Measurements from ENCODE around the gene TLR10.
A peak's percentile ranks its signal among the peaks of the same experiment; 100 is the strongest.
"Not testable (repeated sequence)": the region's sequence is repeated elsewhere in the genome, so short reads cannot be mapped to it uniquely, and the experiment has no call there.

TLR10 gene

DNA sequence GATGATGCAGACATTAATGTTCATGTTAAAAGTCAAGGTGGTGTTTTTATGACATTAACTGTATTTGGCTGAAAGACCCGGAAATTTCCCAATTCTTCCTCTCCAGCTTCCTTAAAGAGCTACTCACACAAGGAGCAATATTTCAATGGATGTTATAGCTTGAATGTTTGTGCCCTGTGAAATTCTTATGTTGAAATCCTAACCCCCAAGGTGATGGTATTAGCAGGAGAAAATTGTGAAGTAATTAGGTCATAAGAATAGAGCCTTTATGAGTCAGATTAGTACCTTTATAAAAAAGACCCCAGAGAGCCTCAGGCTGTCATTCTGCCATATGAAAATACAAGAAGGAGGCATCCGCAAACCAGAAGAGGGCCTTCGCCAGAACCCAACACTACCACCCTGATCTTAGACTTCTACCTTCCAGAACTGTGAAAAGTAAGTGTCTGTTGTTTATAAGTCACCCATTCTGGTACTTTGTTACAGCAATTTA, 18.2 kb upstream of the TLR10 start:
- peak; percentile 11 for DNase-seq (ENCODE audit: low read depth)

DNA sequence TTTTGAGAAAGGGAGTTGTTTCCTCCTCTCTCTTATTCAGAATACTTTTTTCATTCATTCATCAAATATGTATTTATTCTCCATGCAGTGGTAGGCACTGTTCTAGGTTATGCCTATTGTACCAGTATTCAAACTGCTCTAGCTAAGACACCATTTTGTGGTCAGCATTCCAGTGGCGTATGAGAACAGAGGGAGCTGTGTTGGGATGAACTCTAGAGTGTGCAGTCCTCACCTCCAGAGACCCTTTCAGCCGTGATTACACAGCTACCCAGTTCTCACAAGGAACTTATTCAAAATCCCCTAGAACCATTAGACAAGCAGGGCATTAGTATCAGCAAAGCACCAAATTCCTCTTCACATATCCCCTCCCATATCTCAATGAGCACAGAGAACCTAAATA, 17.6 kb upstream of the TLR10 start:
- no peak for DNase-seq (ENCODE audit: low read depth)

DNA sequence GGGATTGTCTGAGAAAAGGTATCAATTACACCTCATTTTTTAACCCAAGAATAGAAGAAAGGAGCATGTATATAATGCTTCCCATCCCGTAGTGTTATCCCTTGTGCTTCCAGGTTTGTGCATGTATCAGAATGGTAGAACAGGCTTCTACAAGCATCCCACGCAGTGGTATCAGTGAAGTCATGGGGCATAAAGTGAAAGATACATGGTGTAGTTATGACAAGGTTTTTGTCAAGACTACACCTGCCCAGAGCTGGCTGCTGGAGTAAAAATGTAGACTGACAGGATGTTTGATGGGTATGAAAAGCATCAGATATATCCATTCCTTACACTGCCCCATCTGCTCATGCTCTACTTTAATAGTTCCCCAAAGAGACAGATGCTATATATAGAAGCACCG, 12.3 kb upstream of the TLR10 start:
- DNase-seq (ENCODE audit: low read depth) = no peak

DNA sequence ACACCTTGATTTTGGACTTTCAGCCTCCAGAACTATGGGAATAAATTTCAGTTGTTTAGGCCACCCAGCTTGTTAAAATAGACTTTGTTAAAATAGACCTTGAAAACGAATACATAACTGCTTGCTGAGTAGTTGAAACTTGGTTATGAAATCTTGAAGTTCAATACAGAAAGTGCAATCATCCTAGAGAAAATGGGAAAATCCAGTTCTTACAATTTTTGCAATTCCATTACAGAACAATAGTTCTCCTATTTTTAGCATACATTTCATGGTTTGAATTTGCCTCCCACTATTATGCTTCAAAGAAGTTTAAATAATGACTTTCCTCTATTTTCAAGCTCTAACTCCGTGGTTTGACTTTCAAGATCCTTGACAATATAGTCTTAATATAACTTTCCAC, 11.3 kb upstream of the TLR10 start:
- no peak for DNase-seq (ENCODE audit: low read depth)

DNA sequence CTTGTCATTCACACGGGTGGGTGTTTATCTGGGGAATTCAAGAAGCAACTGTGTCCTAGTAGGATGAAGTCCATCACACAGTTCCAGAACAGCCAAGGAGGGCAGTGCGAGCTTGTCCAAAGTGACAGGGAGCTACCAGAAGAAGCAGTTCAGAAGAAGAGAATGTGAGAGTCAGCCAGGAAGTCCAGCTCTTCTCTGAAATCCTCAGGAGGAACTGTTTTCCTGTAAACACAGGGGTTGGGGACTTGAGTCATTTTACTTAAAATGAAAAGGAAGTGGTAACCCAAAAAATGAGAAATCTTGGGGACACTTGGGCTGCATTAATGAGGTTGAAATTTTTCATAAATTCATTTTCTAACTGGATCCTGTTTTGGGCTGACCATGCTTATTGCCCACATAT, 8.2 kb upstream of the TLR10 start:
- no peak for DNase-seq (ENCODE audit: low read depth)

DNA sequence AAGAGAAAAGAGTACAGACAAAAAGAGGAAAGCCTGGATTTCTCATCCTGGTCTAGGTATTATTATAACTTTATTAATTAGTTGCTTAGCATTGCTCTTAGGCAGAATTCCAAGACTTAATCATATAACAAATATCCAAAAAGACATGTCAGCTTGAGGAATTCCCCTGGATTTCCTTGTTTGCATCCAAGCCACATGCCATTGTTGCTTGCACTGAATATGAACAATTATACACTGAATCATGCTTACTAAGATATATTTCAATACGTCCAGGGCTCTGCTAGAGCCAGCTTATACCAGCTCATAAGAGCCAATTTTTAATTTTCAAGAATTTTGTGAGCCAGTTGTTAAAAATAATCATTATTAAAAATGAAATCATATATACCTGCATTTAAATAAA, 5.5 kb upstream of the TLR10 start:
- DNase-seq (ENCODE audit: low read depth) = peak; percentile 19

DNA sequence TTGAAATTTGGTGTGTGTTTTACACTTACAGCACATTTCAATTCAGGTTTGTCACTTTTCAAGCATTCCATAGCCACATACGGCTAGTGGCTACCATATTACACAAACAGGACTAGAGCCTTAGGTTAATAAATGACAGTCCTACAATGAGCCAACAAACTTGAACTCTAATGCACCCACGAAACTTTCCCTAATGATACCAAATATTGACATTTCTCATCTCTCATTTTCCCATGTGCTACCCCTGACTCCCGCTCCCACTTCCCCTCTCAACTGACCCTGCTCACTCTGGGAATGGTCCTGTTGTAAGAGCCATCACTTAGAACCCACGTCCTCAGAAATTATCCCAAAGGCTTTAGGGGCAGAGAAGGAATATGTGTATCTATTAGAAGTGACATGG, 4.9 kb upstream of the TLR10 start:
- no peak for DNase-seq (ENCODE audit: low read depth)

DNA sequence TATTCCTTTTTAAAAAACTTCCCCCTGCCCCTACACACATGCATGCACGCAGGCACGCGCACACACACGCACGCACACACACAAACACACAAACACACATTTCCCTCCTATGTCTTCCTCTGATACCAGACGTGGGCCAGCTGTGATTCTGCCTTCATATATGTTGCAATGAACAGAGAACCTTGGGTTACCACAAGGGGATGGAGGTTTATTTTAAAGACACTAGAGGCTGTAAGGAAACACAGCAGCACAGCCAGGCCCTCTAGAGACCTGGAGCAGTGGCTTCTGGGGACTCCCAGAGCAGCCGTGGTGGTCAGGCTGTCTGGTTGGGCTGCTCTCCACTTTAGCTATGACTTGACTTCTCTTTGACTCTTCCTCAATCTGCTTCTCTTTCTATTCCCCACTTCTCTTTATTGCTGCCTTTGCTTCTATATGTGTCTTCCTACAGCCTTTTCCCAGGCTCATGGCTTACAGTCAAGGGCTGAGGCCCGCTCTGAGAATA, 3.2 kb upstream of the TLR10 start:
- no peak for DNase-seq (ENCODE audit: low read depth)

DNA sequence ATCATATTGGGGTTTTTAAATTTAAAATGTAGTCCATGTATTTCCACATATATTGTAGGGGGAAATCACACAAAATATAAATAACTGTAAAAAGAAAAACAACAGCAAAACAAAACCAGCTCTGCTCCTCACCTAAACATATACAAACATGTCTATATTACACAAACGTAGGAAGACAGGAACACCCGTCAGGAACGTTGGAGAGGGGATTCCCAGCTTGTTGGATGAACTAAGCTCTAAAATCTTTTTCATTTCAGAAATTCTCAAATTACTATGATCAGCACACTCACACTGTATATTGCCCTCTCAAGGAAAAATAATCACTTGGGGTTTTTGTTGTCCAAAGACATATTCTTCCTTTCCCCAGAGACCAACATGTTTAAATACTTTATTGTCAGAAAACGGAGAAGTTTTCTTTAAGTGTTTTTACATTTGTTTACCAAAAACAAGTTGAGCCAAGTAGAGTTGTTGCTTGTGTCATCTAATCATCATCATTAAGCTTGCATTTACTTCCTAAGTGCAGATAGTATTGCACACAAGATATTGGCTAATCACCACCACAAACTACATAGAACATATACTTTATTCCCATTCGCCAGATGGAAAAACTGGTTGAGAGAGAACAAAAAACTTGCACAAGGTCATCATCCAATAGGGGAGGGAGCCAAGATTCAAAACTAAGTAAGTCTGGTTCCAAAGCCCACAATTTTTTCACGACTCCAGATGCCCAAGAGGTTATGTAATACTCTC, 2.4 kb upstream of the TLR10 start:
- DNase-seq (ENCODE audit: low read depth) = no peak

DNA sequence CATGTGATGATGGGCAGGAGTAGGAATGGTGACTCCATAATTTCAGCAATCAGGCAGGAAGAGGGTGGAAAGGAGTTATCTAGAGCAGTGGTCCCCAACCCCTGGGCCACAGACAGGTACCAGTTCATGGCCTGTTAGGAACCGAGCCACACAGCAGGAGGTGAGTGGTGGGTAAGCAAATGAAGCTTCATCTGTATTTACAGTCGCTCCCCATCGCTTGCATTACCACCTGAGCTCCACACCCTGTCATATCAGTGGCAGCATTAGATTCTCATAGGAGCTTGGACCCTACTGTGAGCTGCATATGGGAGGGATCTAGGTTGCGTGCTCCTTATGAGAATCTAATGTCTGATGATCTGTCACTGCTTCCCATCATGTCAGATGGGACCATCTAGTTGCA, 1.4 kb upstream of the TLR10 start:
- no peak for DNase-seq (ENCODE audit: low read depth)

DNA sequence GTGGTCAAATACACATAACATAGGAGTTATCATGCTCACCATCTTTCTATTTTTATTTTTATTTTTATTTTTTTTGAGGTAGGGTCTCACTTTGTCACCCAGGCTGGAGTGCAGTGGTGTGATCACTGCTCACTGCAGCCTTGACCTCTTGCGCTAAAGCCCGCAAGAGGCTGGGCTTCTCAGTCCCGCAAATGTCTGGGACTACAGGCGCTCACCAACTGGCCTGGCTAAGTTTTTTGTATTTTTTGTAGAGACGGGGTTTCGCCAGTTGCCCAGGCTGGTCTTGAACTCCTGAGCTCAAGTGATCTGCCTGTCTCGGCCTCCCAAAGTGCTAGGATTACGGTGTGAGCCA, 295 bp upstream of the TLR10 start:
- DNase-seq (ENCODE audit: low read depth) = no peak

DNA sequence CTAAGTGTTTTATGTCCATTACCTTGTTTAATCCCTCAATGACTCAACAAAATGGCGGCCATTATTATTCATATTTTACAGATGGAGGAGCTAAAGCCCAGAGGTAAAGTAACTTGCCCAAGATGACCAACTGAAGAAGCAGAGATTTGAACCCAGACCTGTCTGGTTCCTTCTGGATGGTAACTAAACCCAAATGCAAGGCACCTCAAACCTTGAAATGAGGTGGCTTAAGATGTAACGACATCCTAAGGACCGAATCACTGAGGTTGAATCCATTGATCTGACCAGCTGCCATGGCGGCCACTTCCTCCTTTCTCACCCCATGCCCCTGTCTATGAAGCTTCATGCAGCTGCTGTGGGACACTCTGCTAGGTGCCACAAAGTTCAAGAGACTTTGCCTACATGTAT, 932 bp downstream of the TLR10 start:
- no peak for DNase-seq (ENCODE audit: low read depth)

DNA sequence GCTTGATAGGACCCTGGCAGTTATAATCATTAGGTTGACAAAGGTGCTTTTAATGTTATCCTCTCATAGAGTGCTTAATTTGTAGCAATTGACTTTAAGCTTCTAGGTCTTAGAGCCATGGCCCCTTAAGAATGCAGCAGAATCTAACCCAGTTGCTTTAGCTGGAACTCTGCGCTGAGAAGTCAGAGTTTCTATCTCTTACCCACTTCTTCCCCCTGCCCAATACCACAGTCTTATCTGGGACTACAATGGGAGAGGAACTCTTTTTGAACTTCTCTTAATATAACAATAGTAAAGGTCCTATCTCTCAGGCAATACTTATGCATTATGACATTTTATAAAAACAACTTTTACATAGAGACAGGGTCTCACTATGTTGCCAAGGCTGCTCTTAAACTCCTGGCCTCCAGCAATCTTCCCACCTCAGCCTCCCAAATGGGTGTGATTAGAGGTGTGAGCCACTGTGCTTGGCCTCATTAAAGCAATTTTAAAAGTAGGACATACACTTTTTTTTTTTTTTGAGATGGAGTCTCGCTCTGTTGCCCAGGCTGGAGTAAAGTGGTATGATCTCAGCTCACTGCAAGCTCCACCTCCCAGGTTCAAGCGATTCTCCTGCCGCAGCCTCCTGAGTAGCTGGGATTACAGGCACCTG, 1.8 kb downstream of the TLR10 start:
- DNase-seq (ENCODE audit: low read depth) = no peak

DNA sequence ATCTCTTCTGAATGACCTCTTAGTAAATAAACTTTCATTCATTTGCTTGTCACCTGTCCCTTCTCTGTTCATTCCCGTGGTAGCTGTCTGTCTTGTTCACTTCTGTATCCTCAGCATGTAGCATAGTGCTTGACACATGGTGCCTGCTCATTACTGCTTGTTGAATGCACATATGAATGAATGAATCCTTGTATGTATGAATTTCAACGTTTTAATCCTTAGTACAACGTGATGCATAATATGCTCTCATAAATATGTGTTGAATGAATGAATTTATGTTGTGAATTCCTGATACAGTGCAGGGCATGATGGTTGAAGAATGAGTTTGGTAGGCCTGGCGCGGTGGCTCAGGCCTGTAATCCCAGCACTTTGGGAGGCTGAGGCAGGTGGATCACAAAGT, 3.0 kb downstream of the TLR10 start:
- no peak for DNase-seq (ENCODE audit: low read depth)

DNA sequence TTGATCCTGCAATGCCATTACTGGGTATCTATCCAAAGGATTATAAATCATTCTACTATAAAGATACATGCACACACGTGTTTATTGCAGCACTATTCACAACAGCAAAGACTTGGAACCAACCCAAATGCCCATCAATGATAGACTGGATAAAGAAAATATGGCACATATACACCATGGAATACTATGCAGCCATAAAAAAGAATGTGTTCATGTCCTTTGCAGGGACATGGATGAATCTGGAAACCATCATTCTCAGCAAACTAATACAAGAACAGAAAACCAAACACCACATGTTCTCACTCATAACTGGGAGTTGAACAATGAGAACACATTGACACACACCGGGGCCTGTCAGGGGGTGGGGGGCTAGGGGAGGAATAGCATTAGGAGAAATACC, 4.9 kb downstream of the TLR10 start:
- DNase-seq (ENCODE audit: low read depth) = not testable (repeated sequence)

DNA sequence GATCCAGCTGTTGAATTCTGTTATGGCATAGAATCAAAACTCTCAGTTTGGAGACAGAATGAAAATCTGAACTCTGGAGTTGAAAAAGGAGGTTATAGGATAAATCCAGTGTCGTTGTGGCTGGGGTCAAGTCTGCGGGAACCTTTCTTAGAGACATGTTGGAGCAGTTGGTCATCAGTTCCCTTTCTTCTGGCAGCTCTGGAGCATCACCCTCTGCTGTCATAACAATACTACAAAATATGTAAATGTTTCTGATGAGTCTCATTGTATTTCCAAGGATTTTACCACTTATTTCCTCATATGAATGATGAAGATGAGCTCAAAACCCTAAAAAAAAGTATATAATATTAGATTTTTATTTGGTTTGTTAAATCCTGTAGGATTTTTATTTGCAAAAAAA, 7.5 kb downstream of the TLR10 start:
- no peak for DNase-seq (ENCODE audit: low read depth)

DNA sequence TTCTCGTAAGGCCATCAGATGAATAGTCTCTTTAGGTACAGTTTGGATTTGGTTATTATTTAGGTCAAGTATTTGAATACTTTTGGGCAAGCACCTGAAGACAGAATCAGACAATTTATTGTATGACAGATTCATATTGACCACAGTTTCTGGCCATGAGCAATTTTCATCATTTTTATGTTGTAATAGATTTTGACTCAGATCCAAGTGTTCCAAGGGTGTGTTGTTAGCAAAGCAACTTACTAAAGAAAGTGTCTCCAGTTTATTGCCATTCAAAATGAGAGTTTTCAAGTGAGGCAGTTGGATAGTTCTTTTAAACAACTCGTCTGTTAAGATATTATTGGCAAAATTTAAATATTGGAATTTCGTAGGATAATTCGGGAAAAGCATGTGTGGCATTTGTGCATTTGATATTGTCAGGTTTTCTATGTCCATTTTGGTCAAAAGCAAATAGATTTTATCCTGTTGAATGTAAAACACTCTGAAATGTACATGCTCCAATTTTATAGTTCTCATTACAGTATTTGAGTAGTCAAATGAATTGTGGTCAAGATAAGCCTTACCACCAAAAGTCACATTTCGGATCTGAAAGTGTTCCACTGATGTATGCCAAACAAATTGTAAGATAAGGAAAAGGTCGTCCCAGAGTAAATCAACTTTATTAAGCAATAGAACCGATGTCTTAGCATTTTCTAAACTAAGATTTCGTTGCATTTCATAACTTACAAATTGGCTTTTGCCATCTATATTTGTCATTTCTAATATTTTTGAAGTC, 8.4 kb downstream of the TLR10 start:
- DNase-seq (ENCODE audit: low read depth) = peak; percentile 51

DNA sequence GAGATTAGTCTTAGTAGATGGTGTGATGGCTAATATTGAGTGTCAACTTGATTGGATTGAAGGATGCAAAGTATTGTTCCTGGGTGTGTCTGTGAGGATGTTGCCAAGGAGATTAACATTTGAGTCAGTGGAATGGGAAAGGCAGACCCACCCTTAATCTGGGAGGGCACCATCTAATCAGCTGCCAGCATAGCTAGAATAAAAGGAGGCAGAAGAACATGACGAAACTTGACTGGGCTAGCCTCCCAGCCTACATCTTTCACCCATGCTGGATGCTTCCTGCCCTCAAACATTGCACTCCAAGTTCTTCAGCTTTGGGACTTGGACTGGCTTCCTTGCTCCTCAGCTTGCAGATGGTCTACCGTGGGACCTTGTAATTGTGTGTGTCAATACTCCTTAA, 12.5 kb downstream of the TLR10 start:
- DNase-seq (ENCODE audit: low read depth) = not testable (repeated sequence)

DNA sequence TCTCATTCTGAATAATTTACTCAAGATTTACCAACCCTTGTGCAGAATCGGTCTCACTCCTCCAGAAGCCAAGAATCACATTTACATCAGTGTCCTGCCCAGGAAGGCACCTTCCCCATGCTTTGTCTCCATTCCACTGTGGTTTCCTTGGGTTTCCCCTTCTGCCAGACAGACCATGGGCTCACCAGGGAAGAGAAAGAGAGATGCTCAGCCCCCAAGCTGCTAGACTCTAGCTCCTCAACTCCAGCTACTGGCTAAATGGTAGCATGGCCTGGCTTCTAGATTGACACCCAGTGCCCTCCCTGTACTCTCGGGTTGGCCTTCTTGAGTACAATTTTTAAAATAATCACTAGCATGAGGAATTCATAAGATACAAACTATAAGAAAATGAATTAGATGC, 12.9 kb downstream of the TLR10 start:
- DNase-seq (ENCODE audit: low read depth) = no peak

DNA sequence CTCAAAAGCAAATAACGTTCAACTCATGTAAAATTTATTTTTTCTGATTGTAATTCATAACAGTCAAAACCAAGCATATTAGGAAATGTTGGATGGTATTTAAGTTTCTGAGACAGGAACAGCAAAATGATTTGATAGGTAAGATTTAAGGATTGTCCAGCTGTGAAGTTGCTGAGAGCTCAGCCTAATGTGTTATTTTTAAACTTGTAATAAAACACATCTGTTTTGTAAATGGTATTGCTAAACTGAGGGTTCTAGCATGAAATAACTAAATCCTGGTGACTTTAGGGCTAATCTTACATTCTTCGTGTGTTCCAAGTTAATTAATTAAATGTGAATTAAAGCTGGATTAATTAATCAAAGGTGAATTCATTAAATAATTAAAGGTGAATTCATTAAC, 13.3 kb downstream of the TLR10 start:
- DNase-seq (ENCODE audit: low read depth) = no peak

DNA sequence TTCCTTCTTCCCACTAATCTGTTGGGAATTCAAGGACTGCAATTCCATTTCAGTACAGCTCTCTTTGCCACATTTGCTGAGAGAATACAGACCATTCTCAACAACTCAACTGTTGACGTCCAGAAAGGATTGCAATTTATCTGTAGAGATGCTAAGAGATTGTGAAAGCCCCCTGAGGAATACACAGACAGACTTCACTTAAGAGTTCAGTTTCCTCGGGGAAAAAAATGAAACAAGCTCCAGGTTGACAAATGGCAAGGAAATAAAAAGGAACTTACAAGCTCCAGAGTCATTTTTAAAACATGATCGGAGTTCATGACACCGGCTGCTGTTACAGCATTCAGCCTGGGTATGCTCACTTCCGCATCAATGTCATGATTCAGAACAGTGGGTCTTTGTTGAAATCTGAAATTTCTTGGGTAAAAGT, 13.8 kb downstream of the TLR10 start:
- DNase-seq (ENCODE audit: low read depth) = peak; percentile 41

DNA sequence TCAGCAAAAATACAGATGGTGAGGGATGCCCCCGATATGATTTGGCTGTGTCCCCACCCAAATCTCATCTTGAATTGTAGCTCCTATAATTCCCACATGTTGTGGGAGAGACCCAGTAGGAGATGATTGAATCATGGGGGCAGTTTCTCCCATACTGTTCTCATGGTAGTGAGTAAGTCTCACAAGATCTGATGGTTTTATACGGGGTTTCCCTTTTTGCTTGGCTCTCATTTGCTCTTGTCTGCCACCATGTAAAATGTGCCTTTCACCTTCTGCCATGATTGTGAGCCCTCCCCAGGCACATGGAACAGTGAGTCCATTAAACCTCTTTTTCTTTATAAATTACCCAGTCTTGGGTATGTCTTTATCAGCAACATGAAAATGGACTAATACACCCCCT, 15.8 kb downstream of the TLR10 start:
- not testable (repeated sequence) for DNase-seq (ENCODE audit: low read depth)

DNA sequence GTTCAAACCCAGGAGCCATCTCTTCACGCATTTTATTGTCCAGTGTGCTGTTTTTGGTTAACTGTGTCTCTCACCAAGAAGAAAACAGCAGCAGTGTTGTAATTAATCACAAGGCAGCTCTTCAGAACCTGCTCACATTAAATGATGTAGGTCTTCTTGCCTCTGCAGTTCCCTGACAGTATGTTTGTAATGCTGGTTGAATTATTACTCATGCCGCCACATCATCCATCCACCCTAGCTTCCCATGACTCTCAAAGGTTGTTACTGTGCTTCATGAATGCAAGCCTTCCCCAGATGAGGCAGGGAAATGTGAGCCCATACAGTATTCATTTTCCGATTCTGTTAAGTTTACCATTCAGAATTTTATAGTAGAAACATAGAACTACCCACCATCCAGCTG, 17.4 kb downstream of the TLR10 start:
- DNase-seq (ENCODE audit: low read depth) = peak; percentile 67

Measured in amniotic epithelial cell (primary cell).